GM12874 (cell line): Measurements from ENCODE around the gene INSIG1.

Experiments
- TF ChIP-seq, protein P1 (sequence below): IDR thresholded peaks from 2 replicates; pipeline ENCODE4 v1.5.1; 2011; ENCODE audit warnings: low read depth, mild to moderate bottlenecking, control low read depth, low read length, moderate library complexity; ENCODE audit not compliant: insufficient read depth

Gene INSIG1

DNA sequence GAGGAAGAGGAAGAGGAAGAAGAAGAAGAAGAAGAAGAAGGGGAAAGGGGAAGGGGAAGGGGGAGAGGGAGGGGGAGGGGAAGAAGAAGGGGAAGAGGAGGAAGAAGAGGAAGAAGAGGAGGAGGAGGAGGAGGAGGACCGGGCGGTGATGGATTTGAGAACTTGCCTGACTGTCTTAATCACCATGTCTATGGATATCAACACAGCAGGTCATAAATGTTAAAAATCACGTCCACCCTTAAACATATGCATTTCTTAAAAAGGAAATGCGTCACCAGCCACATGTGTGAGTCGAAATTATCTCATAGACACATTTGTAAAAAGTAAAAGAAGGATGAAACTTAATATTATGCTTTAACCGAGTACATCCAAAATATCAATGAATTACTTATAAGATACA lies 42.1 kb upstream of the INSIG1 start:
- TF ChIP-seq, protein P1, sequence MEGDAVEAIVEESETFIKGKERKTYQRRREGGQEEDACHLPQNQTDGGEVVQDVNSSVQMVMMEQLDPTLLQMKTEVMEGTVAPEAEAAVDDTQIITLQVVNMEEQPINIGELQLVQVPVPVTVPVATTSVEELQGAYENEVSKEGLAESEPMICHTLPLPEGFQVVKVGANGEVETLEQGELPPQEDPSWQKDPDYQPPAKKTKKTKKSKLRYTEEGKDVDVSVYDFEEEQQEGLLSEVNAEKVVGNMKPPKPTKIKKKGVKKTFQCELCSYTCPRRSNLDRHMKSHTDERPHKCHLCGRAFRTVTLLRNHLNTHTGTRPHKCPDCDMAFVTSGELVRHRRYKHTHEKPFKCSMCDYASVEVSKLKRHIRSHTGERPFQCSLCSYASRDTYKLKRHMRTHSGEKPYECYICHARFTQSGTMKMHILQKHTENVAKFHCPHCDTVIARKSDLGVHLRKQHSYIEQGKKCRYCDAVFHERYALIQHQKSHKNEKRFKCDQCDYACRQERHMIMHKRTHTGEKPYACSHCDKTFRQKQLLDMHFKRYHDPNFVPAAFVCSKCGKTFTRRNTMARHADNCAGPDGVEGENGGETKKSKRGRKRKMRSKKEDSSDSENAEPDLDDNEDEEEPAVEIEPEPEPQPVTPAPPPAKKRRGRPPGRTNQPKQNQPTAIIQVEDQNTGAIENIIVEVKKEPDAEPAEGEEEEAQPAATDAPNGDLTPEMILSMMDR = no peak

DNA sequence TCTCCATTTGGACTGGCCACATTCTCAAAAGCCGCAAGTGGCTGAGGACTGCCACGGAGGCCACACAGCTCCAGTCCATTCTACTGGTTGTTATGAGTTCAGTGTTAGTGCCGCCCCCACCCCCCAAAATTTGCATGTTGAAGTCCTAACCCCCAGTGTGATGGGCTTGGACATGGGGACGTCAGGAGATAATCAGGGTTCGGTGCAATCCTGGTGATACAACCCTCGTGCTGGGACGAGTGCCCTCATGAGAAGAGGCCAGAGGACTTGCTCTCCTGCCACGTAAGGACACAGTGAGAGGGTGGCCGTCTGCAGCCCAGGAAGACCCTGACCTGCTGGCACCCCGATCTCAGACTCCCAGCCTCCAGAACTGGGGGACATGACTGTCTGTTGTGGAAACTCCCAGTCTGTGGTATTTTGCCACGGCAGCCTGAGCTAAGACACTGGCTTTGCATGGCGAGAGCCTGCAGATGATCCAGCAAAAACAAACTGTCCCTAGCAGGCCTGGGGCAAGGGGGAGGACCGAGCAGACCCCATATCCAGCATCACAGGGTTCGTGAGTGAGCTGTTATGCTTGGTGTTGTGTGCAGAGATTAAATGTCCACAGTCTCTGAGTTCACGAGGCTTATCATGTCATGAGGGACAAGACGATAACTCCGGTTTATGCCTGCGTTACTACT lies 41.5 kb upstream of the INSIG1 start:
- TF ChIP-seq, protein P1 = no peak

DNA sequence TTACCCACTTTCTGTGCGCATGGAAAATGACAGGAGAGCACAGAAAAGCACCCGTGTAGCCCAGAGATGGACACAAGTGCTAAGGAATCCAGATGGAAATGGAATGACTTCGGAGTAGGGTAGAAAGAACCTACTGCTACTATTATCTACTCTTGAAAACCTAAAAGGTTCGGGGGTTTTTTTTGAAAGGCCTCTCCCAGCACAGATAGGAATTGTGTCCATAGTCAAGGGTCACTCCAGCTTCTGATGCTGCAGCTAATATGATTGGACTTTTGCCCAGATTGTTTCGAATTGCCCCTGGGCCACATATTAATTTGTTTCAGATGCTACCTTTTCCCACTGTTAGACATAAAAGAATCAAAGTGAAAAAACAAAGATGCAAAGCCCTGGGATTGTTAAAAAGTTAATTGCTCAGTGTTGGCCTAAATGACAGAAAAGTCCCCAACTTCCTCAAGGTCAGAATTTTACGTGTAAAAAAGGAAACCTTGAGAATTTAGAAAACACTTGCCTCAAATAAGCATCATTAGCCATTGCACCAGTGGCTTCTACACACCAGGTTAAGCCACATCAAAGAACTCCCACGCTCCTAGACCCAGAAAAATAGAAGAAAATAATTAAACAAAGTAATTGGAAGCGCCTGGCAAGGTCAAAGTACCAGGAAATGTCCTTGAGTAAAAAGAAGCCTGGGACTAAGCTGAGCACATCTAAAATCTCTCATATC lies 40.8 kb upstream of the INSIG1 start:
- TF ChIP-seq, protein P1 = no peak

DNA sequence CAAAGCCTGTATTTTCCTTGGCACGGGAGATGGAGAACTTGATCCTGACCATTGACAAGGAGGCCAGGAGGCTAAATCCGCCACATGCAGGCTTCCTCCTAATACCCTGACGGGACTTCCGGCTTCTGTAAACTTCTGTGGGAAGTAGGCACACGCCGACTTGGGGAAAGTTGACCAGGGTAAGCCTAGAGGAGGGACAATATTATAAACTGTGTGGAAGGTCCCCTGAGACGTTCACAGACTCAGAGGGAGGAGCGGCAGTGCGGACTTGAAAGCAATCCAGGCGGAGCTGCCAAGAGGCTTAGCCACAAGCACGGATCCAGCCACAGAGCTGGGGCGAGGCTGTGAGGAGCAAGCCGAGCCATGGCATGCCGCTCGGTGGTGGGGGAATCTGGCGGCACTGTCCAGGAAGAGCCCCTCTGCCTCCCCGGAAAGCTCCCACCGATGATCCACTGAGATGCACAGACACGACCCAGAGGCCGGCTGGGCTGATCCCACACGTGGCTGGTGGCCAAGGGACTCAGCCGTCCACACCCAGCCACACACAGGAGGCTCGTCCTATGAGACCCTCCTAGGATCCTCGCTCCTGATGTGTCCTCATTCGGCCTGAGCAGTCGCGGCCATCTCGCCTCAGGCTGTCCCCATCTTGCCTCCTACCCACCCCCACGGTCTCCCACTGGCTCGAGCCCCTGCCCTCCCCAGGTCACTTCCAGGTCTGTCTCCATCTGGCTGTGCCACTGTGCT lies 40.0 kb upstream of the INSIG1 start:
- TF ChIP-seq, protein P1 = no peak

DNA sequence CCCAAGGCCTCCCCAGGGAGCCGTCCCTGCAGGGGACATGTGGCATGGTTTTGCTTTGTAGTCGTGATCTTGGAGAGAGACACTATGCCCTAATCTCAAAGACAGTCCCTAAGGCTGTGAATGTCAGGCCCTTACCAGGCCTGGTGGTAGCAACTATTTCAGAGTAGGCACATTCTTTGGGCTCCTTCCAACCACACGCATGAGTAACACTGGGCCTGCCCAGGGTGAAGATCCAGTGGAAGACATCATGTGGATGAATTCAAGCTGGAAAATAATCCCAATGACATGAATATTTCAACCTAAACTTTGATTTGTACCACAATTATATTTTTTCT lies 39.5 kb upstream of the INSIG1 start:
- TF ChIP-seq, protein P1 = no peak

DNA sequence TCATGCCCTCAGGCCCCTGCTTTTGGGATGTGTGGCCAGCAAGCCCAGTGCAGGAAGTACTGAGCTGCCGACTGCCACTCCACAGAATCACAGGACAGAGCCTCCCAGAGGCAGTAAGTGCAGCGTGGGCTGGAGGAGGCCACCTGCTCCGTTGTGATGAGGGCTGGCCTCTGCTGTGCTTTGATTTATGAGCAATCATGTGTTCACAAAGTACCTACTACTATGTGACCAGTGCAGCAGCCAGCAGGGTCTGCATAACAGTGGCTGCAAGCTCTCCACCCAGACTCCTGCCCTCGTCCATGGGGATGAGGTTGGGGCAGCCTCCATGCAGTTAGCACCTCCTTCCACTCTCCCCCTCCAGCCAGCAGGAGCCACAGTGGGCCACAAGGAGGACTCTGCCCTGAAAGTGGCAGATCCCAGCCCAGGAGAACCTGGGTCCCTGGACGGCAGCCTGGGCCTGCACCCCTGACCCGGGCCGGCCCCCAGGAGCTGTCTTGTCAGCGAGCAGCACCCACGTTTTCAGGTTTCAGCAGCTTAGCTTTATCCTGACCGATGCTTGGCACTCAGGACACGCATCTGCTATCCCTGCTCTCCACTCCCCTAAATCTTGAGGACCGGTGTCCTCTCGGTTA lies 37.7 kb upstream of the INSIG1 start:
- TF ChIP-seq, protein P1 = no peak

DNA sequence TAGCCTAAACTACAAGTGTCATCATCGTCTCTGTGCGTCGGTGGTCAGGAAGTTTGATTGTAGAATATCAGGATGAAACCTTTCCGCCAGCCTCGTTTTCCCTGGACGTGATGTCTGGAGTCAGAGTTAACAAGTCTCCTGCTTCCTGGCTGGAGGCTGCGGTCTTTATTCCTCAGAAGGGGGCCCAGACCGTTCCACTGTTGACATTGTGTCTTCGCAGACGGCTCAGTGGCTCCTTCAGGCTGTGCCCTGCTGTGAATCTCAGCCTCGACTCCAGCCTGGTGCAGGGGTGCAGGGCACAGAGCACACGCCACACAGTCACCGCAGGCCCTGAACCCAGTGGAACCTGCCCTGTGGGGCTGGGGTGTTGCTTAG lies 37.2 kb upstream of the INSIG1 start:
- TF ChIP-seq, protein P1 = no peak
